Brain microvascular endothelial cell (primary cell): ENCODE results near the gene USP9X.

Experiments
- DNase-seq: peaks from one replicate; pipeline ENCODE4 v3.0.0-alpha.2; 2020
- H3K27ac ChIP-seq: fragments of 250-450 bp; sonication (Bioruptor Pico); 2 replicates; pipeline ENCODE4 v1.5.1; 2020; ENCODE audit warnings: mild to moderate bottlenecking, moderate library complexity
- H3K27me3 ChIP-seq: fragments of 250-450 bp; sonication (Bioruptor Pico); replicated peaks from 2 replicates; pipeline ENCODE4 v1.5.1; 2020; ENCODE audit warnings: mild to moderate bottlenecking
- H3K36me3 ChIP-seq: fragments of 250-450 bp; sonication (Bioruptor Pico); replicated peaks from 2 replicates; pipeline ENCODE4 v1.5.1; 2020; ENCODE audit warnings: mild to moderate bottlenecking
- H3K4me3 ChIP-seq: 2 replicates; pipeline ENCODE4 v1.5.1; 2011; ENCODE audit warnings: low read depth, mild to moderate bottlenecking, control low read depth, low read length, moderate library complexity
- CTCF ChIP-seq: IDR thresholded peaks from 2 replicates; pipeline ENCODE4 v1.5.1; 2011; ENCODE audit warnings: low read depth, mild to moderate bottlenecking, moderate library complexity, low read length, control low read depth, inconsistent platforms; ENCODE audit errors: missing control alignments
- in situ Hi-C: cut with HindIII; loops from 2 replicates; pipeline ENCODE4 v1.10.0; 2017; ENCODE audit warnings: low sequenced_read_pairs, low pct_ligation_motif_present

Gene USP9X

DNA sequence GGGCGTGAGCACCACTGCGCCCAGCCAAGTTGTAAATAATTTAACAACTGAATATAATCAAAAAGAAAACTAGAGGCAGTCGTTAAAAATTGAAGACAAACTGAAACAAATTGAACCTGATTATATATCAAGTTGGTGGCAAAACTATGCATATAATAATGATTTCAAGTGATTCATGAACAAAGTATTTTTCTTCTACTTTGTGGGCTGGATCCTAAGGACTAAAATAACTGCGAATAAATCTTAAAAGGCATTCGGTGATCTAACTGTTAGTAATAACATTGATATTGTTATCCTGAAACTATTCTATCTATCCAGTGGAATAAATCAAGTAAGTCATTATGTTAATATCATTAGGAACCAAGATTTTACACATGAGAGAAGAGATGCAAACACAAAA lies 21.2 kb upstream of the USP9X start:
- no peak for DNase-seq
- Histone ChIP-seq H3K4me3 (no peak overlapping the region), H3K36me3 (no peaks in the 10 kb centered on the region), H3K27ac (no peak overlapping the region), H3K27me3 (no peaks in the 10 kb centered on the region)
- in situ Hi-C loops, result no loop called here
- TF ChIP-seq CTCF, result no peak

DNA sequence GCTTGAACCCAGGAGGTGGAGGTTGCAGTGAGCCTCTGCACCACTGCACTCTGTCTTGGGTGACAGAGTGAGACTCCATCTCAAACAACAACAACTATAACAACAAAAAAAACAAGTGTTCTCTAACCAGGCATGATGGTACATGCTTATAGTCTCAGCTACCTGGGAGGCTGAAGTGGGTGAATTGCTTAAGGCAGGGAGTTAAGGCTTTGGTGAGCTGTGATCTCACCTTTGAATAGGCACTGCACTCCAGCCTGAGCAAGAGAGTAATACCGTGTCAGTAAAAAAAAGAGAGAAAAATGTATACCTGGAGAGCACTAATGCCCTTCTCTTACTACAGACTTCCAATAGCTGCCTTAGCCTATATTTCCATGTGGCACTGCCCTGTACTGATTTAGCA lies 18.9 kb upstream of the USP9X start:
- TF ChIP-seq CTCF, result no peak
- H3K27me3 ChIP-seq, result no peaks in the 10 kb centered on the region
- H3K36me3 ChIP-seq, result no peaks in the 10 kb centered on the region
- H3K27ac ChIP-seq, result no peak overlapping the region
- in situ Hi-C loops, result no loop called here
- no peak for DNase-seq
- H3K4me3 ChIP-seq, result no peak overlapping the region

DNA sequence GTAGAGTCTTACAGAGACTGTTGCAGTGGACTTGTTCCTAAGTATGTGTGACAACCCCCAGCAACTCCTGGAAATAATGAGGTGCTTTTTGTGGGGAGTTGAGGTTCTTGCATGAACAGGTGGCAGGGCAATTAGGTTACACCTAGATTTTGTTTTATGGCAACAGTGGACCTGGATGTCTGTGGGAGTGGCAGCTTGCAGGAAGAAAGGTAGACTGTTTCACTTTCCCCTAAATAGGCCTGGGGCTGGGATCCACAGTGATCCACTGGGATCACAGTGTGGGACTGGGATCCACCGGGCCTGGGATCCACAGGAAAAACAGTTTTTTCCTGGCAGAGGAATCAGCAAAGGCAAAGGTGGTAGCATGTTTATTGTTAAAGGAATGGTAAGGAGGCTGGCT lies 18.3 kb upstream of the USP9X start:
- no peak for TF ChIP-seq CTCF
- no peak overlapping the region for H3K27ac ChIP-seq
- H3K4me3 ChIP-seq, result no peak overlapping the region
- DNase-seq, result no peak
- no peaks in the 10 kb centered on the region for H3K27me3 ChIP-seq
- H3K36me3 ChIP-seq, result no peaks in the 10 kb centered on the region
- in situ Hi-C loops, result no loop called here

DNA sequence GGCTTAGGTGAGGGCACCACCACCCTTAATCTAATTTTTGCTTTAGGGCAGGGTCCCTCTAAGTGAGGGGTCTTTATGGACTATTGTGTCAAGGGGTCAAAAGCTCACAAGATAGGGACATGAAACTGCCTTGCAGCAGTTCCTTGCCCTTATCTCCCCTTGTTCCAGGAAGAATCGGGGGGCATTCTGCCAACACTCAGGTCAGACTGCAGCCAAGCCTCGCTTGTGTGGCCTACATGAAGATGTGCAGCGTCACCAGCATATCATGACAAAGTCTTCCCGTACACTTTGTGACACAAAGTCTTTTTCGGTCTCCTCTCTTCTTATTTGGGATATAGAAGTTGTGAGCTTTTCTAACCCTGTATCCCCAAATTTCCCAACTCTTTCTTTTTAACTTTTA lies 17.5 kb upstream of the USP9X start:
- no peaks in the 10 kb centered on the region for H3K27me3 ChIP-seq
- no peak for TF ChIP-seq CTCF
- no peak overlapping the region for H3K4me3 ChIP-seq
- no peak for DNase-seq
- in situ Hi-C loops, result no loop called here
- H3K27ac ChIP-seq, result no peak overlapping the region
- H3K36me3 ChIP-seq, result no peaks in the 10 kb centered on the region

GRCh38 chrX:41076742-41077141 lies 8.5 kb upstream of the USP9X start:
- no peak for DNase-seq
- Histone ChIP-seq H3K36me3 (no peaks in the 10 kb centered on the region), H3K27ac (no peak overlapping the region), H3K27me3 (no peaks in the 10 kb centered on the region), H3K4me3 (no peak overlapping the region)
- no peak for TF ChIP-seq CTCF
- in situ Hi-C loops, result no loop called here

DNA sequence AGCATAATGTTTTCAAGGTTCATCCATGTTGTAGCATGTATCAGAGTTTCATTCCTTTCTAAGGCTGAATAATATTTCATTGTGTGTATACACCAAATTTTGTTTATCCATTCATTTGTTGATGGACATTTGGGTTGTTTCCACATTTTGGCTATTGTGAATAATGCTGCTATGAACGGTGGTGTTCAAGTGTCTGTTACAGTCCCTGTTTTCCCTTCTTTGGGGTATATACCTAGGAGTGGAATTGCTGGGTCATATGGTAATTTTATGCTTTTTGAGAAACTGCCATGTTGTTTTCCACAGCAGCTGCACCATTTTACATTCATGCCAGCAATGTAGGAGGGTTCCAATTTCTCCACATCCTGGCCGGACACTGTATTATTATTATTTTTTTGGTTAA lies 3.4 kb upstream of the USP9X start:
- H3K36me3 ChIP-seq, result no peaks in the 10 kb centered on the region
- TF ChIP-seq CTCF, result no peak
- H3K4me3 ChIP-seq, result no peak overlapping the region
- H3K27ac ChIP-seq, result no peak overlapping the region
- DNase-seq, result no peak
- in situ Hi-C loops, result no loop called here
- H3K27me3 ChIP-seq, result no peaks in the 10 kb centered on the region
